ENCODE measurements around the gene FAM9A. TPM values are rescaled to one million over a fixed set of nuclear protein-coding genes. Genes with fewer than 3 reads are reported as not detected.

Gene FAM9A
- total RNA-seq, 3 donors from 2014 or later (not counting 1 experiment from before 2014, with no cell fraction given) = not detected

DNA sequence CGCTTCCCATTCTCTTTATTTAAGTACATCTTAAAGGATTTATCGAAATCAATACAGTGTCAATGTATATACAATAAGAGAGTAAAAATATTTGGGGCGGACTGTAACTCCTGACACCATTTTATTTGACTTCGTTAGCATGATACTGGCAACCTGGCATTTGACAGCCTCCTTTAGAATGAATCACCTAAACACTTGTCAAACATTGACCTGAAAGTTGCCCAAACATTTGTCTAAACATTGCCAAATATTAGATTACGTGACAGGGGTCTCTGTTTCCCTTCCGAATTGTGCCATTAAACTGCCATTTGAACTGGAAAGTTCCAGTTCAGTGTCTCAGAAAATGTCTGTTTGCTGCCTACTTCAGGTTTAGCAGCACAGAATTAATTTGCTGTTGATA, 20.8 kb upstream of the FAM9A start:
- Mint-ChIP-seq H3K36me3 (no peaks in the 10 kb centered on the region), H3K9me3 (no peaks in the 10 kb centered on the region), H3K4me3 (no peak overlapping the region), H3K27ac (no peak overlapping the region), H3K27me3 (ENCODE audit: low read depth in 2 of 2) (peaks cover 11 to 15% of the 10 kb centered on the region in 2 donors), H3K4me1 (no peaks in the 10 kb centered on the region)
- H3K27me3 ChIP-seq (ENCODE audit: control insufficient read depth, insufficient read depth, low read length) = no peaks in the 10 kb centered on the region
- no peaks in the 10 kb centered on the region for H3K4me1 ChIP-seq (ENCODE audit: control insufficient read depth, insufficient read depth, low read length)
- 82% methylated on average over 3 of the region's 6 CpGs for WGBS (ENCODE audit: insufficient coverage)
- DNase-seq (no peak), ATAC-seq (no peak)
- intact Hi-C loops (cut with micrococcal nuclease) = loop anchor here (10.0 kb wide), 1 partner anchor 883 kb away; no protein-coding TSS in a partner anchor
- no peak for TF ChIP-seq CTCF (IDR thresholded peaks at IDR 0.05)
- no peaks in the 10 kb centered on the region for H3K9me3 ChIP-seq (ENCODE audit: control insufficient read depth, insufficient read depth, low read length)
- no peak overlapping the region for H3K4me3 ChIP-seq (ENCODE audit: low read length)
- H3K36me3 ChIP-seq (ENCODE audit: control insufficient read depth, insufficient read depth, low read length) = no peaks in the 10 kb centered on the region
- H3K27ac ChIP-seq (ENCODE audit: low read length) = no peak overlapping the region

GRCh38 chrX:8820910-8821527, 19.8 kb upstream of the FAM9A start:
- Mint-ChIP-seq H3K27me3 (ENCODE audit: low read depth in 2 of 2) (peaks cover 11 to 12% of the 10 kb centered on the region in 2 donors), H3K4me1 (no peaks in the 10 kb centered on the region), H3K27ac (no peak overlapping the region), H3K9me3 (no peaks in the 10 kb centered on the region), H3K36me3 (no peaks in the 10 kb centered on the region), H3K4me3 (no peak overlapping the region)
- TF ChIP-seq CTCF (IDR thresholded peaks at IDR 0.05) = no peak
- Histone ChIP-seq H3K9me3 (ENCODE audit: control insufficient read depth, insufficient read depth, low read length) (no peaks in the 10 kb centered on the region), H3K4me3 (ENCODE audit: low read length) (no peak overlapping the region), H3K27ac (ENCODE audit: low read length) (no peak overlapping the region), H3K4me1 (ENCODE audit: control insufficient read depth, insufficient read depth, low read length) (no peaks in the 10 kb centered on the region), H3K27me3 (ENCODE audit: control insufficient read depth, insufficient read depth, low read length) (no peaks in the 10 kb centered on the region), H3K36me3 (ENCODE audit: control insufficient read depth, insufficient read depth, low read length) (no peaks in the 10 kb centered on the region)
- DNase-seq (no peak), ATAC-seq (no peak)
- 65% methylated on average over 5 of the region's 5 CpGs for WGBS (ENCODE audit: insufficient coverage)
- intact Hi-C loops (cut with micrococcal nuclease) = loop anchor here (10.0 kb wide), 1 partner anchor 884 kb away; no protein-coding TSS in a partner anchor

DNA sequence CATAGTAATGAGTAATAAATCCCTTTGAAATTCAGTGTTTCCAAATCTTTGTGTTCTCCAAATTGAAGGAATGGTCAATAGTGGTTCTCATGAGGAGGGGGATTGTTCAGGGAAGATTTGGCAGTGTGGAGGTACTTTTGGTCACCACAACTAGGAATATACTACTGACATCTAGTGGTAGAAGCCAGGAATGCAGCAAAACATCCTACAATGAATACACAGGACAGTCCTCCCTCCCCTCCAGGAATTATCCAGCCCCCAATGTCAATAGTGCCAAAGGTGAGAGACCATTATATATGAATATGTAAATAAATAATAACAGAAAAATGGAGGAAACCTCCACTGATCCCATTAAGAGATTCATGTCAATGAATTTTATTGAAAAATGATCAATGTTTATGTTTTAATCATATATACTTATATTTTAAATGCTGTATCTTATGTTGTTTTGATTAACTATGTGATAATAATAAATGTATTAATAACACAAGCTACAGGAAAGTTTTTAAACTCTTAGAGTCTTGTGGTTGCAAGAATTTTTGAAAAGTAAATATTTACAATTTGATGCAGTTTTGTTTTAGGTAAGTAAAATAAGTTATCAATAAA, 14.4 kb upstream of the FAM9A start:
- no peaks in the 10 kb centered on the region for H3K9me3 Mint-ChIP-seq
- intact Hi-C loops (cut with micrococcal nuclease) = loop anchor here (1.0 to 10.0 kb wide), 3 partner anchors 66 to 1299 kb away; no protein-coding TSS in a partner anchor
- DNase-seq (peak in 1 of 2 donors; percentile 62), ATAC-seq (peak in 1 of 3 donors; percentile 70)
- Histone ChIP-seq H3K36me3 (ENCODE audit: control insufficient read depth, insufficient read depth, low read length) (no peaks in the 10 kb centered on the region), H3K9me3 (ENCODE audit: control insufficient read depth, insufficient read depth, low read length) (no peaks in the 10 kb centered on the region), H3K4me3 (ENCODE audit: low read length) (no peak overlapping the region), H3K27me3 (ENCODE audit: control insufficient read depth, insufficient read depth, low read length) (no peaks in the 10 kb centered on the region), H3K4me1 (ENCODE audit: control insufficient read depth, insufficient read depth, low read length) (no peaks in the 10 kb centered on the region), H3K27ac (ENCODE audit: low read length) (no peak overlapping the region)
- H3K36me3 Mint-ChIP-seq = no peaks in the 10 kb centered on the region
- H3K4me1 Mint-ChIP-seq = no peaks in the 10 kb centered on the region
- H3K27ac Mint-ChIP-seq = no peak overlapping the region
- H3K4me3 Mint-ChIP-seq = no peak overlapping the region
- H3K27me3 Mint-ChIP-seq (ENCODE audit: low read depth in 2 of 2) = peaks cover 0 to 3% of the 10 kb centered on the region in 2 donors
- peak; percentile 70 for TF ChIP-seq CTCF (IDR thresholded peaks at IDR 0.05)

Data from natural killer cell (primary cell).